SK-N-MC (cell line): ENCODE results near the gene PLG.

Experiments used
- EZH2 ChIP-seq: fragments of 200-600 bp; sonication (generic); IDR thresholded peaks from one replicate; pipeline ENCODE4 v1.6.1; 2017; ENCODE audit warnings: antibody characterized with exemption
- POLR2AphosphoS5 ChIP-seq: IDR thresholded peaks from 2 replicates; pipeline ENCODE4 v1.6.1; 2012; ENCODE audit warnings: mild to moderate bottlenecking, low read depth, low read length, borderline replicate concordance

GRCh38 chr6:160750276-160750689, 48.2 kb downstream of the PLG start:
- TF ChIP-seq EZH2 (no peak), POLR2AphosphoS5 (no peak)
